HG03103 (cell line): ENCODE results near the gene CERKL.
"Not testable (repeated sequence)": the region's sequence is repeated elsewhere in the genome, so short reads cannot be mapped to it uniquely, and the experiment has no call there.

Experiments used
- ATAC-seq: cut with Tn5 transposase; IDR thresholded peaks from one replicate; pipeline ENCODE4 v1.9.1; 2021; ENCODE audit warnings: low read depth; ENCODE audit not compliant: unreplicated experiment

Gene CERKL, protein sequence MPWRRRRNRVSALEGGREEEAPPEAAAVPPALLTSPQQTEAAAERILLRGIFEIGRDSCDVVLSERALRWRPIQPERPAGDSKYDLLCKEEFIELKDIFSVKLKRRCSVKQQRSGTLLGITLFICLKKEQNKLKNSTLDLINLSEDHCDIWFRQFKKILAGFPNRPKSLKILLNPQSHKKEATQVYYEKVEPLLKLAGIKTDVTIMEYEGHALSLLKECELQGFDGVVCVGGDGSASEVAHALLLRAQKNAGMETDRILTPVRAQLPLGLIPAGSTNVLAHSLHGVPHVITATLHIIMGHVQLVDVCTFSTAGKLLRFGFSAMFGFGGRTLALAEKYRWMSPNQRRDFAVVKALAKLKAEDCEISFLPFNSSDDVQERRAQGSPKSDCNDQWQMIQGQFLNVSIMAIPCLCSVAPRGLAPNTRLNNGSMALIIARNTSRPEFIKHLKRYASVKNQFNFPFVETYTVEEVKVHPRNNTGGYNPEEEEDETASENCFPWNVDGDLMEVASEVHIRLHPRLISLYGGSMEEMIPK

DNA sequence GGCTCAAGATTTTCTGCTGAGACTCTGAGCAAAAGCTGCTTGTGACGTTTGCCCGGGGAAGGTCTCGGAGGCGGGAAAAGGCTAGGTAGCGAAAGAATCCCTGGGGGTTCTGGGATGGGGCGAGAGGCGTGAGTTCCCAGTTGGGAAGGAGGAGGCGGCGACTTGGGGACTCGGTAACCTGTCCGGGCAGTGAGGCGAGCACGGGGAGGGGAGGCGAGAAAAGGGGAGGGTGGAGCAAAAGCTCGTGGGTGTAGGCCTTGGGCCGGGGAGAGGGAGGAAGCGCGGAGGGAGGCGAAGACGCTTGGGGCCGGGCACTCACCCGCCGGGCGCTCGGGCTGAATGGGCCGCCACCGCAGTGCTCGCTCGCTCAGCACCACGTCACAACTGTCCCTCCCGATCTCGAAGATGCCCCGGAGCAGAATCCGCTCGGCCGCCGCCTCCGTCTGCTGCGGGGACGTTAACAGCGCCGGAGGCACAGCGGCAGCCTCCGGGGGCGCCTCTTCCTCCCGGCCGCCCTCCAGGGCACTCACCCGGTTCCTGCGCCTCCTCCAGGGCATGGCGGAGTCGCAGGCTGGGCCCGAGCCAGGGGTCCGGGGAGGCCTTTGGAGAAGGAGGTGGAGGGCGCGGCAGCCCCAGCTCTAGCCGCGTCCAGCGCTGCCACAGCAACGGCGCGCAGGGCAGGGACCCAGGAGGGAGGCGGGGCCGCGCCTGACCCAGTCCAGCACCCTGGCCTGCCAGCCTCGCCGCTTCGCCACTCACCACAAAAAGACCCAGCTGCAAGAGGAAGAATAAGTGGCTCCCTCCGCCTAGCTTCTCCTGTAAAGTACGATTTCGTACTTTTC, at the start of gene CERKL:
Gene CERKL (minus strand): TSS at position 656 of the 842 bp plus-strand sequence. CDS start 99 bp downstream, at position 557.
- peak; percentile 78 for ATAC-seq

DNA sequence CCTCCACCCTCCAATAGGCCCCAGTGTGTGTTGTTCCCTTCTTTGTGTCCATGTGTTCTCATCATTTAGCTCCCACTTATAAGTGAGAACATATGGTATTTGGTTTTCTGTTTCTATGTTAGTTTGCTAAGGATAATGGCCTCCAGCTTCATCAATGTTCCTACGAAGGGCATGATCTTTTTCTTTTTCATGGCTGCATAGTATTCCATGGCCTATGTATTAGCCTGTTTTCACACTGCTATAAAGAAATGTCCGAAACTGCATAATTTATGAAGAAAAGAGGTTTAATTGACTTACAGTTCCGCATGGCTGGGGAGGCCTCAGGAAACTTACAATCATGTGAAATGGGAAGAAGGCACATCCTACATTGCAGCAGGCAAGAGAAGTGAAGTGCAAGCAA, 45.6 kb upstream of the CERKL start:
- not testable (repeated sequence) for ATAC-seq

DNA sequence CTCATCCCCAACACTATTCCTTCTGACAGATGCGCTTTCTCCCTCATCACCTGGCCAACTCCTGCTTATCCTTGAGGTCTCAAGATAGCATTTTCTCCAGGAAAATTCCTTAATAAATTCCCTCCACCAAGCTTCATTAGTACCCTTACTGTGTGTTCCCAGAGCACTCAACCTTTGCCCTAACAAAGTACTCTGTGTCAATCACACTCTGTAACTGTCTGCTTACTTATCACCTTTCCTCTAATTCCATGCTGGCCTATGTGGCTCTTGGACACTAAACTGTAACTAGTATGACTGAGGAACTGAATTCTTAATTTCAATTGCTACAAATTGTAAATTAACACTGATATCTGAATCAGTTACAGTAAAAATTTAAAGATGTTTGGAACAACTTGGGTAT, 41.3 kb upstream of the CERKL start:
- no peak for ATAC-seq

DNA sequence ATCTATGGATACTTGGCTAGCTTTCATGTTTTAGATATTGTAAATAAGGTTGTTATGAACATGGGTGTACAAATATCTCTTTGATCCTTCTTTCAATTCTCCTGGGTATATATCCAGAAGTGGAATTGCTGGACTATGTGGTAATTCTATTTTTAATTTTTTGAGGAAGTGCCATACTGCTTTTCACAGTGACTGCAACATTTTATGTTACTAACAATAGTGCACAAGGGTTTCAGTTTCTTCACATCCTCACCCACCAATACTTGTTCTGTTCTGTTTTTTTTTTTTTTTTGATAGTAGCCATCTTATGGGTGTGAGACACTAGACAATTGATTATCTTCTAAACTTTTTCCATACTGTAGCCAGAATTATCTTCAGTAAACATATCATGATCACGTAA, 40.7 kb upstream of the CERKL start:
- no peak for ATAC-seq

DNA sequence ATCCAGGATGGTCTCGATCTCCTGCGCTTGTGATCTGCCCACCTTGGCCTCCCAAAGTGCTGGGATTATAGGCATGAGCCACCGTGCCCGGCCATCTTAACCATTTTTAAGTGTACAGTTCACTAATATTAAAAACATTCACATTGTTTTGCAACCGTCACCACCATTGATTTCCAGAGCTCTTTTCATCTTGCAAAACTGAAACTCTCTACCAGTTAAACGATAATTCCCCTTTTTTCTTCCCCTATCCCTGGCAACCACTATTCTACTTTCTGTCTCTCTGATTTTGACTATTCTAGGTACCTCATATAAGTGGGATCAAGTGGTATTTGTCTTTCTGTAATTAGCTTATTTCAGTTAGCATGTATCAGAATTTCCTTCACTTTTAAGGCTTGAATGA, 40.2 kb upstream of the CERKL start:
- ATAC-seq = no peak

DNA sequence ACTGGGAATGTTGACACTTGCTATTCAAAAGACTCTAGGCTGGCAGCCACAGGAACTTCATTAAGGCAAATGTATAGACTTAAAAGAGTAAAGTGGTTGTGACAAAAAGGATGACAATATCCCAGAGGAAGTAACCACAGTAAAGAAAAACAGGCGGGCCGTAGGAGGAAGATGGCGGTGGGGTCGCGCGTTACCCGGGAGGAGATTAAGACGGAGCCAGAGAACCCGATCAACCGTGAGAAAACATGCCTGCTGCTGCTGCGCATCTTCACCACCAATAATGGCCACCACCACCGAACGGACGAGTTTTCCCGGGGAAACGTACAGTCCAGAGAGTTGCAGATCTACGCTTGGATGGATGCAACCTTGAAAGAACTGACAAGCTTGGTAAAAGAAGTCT, 37.4 kb upstream of the CERKL start:
- ATAC-seq = no peak

DNA sequence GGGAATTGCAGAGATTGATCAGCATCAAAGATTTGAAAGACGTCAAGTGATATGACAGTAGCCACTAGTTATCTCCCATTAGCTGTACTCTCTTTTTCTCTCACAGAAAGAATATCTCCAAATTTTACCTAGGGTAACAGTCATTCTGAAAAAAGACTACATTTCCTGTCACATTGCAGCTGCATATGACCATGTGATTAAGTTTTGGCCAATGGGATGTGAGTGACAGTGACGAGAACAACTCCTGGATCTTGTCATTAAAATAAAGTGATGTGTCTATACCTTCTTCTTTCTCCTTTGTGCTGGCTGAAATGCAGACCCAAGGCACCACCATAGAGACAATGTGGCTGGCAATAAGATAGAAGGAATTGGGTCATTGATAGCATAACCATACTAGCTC, 34.0 kb upstream of the CERKL start:
- ATAC-seq = no peak

DNA sequence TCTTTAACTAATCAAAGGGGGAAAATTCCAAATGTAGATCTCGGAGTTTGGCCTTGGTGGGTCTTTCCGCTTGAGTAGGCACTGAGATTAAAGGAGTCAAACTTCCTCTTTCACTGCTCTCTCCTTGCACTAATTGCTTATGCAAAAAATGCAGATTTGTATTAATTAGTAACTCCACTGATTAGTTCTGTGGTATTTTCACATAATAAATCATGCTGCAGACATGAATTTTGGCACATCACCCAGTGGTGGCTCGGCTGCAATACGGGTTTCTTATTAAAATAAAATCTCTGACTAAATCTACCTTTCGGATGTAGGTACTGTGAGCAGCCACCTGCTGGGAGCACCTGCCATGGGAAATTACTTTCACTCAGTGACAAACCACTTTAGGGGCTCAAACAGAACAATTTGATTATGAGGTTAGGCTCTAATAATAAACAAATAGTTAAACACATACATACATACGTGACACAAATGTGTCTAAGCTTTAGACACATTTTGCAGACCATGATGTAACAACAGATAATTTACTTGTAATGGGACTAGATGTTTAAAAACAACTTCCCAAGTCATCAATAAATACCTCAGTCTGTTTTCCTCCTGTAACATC, 29.8 kb upstream of the CERKL start:
- no peak for ATAC-seq

DNA sequence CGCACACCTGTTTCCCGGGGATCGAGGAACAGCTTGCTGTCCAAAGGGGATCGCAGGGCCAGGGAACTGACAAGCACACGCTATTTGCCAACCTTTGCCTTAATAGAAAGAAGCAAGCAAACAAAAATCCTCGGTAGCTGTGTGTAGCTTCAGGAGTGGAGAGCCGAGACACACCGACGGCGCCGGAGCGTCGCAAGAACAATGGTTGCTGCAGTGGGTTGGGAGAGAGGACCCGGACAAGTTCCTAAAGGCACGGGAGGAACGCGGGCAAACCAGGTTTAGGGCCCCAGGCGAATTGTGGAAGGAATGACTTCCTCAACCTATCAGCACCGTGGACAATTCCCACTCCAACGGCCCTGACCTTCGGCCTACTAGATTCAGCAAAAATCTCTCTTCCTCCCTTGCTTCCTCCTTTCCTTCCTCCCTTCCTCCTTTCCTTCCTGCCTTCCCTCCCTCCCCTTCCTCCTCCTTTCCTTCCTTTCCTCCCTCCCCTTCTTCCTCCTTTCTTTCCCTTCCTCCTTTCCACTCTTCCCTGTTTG, 28.3 kb upstream of the CERKL start:
- no peak for ATAC-seq

DNA sequence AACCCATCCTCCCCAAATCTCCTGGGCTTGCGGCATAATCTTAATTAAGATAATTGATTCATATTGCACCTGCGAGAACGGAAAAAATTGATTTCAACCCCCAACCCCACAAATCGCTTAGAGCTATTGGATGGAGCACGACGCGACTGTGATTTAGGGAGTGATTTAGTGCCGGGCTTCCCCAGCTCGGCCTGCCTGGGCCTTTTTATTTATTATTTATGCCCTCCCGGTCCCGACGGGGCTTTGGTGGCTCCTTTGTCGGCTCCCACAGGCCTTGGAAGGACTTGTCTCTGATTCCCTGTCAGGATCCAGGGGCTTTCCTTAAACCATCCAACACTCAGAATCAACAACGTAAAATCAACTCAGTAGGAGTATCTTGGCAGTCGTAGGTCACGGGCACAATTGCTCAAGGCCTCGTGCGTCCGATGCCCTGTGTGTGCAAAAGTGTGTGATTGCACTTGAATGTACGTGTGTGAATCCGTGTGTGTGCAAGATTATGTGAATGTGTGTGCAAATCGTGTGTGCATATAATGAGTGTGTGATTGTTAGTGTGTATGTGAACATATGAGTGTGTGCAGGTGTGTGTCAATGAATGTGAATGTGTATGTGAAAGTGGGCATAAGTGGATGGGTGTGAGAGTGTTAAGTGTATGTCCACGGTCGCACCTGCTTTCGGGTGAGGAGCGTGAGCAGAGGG, 27.7 kb upstream of the CERKL start:
- ATAC-seq = no peak

DNA sequence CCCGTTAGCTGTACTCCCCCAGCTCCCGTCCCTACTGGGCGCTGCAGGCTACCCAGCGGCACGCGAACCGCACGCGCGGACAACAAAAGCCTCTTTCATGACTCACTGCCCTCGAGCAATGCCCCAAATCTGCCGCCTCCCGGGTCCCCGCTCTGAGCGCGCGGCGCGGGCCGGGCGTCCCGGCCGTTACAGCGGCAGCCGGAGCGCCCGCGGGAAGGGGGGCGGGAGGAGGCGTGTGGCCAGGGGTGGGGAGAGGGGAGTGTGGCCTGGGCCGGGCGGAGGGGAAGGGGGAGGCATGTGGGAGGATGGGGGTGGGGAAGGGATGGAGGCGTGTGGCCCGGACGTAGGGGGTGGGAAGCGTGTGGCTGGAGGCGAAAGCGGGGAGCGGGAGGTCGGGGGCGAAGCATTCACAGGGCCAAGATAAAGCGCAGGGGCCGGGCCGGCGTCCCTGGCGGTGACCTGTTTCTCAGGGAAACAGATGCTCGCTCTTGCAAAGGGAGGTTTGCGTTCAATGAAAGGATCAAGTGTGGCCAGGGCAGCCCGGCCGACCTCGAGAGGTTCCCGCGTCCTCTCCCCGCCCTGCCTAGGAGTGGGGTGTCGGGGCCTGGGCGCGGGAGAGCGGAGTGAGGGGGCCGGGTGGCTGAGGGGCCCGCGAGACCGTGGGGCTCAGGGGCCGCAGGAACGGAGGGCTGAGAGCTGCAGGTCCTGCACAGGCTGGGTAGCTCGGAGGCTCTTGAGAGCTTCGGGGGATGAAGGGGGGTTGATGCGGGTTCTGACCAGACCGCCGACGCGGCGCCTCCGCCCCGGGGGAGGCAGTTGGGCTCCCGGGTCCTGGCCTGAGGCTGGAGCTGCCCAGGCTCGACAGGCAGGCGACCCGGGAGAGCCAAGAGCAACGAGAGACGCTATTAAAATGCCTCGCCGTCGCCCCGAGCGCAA, 26.9 kb upstream of the CERKL start:
- no peak for ATAC-seq

DNA sequence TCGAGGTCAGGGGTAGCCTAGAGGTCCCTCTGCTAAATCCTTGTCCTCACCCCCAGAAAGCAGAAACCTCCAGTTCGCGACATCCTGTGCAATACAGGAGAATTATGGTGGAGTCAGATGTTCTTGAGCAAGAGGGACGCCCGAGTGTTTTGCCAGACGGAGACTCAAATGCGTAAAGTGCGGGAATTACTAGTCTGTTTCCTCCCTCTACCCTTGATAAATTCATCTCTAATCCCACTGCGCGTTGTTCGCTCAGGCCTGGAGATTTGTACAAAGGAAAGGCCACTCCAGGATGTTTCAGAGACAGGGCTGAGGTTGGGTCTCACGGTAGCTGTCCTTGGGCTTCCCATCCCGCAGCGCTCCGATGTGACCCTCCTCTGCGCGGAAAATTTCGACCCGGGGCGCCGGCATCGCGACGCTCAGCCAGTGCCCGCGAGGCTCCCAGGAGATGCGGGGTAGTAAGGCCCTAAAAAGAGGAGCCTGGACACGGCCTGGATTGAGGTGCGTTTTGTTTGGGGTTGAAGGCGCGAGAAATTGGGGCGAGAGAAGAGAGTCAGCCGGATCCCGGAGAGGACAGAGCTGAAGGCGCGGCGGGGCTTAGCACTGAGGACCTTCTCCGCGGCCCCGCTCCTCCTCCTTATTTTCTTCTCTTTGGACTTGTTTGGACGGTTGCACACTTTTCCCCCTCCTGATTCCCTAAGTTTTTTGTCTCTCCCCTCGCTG, 26.1 kb upstream of the CERKL start:
- no peak for ATAC-seq

DNA sequence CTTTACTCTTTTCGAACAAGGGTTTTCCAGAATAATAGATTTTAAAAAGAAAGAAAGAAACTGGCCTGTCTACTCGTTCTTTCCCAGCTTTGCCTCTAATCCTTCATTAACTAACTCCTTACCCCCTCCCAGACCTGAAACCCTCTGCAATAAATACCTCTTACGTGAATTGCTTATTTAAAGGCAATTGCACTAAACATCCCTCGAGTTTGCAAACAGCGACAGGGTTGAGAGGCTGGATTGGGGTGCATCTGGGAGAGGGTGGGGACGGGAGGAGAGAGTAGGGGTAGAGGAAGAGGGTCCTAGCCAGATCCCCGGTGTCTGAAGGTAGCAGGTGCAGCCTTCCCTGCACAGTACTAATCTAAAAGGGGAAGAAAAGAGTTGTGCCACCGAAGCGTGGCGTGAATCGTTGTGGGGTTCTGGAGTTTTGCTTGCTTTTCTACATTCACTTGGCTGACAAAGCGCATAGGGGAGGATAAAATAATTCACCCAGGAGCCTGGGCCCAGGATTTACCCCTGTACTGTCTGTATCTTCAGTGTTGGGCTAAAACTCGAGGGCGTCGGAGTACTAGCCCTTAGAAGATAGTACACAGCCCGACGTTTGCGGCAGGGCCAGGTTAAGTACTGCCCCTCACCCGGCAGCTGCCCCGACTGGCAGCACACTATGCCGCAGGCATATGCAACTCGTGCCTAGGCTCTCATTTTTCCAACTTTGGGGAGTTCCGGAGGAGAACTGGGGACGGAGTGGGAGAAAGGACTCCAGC, 25.3 kb upstream of the CERKL start:
- ATAC-seq = no peak

DNA sequence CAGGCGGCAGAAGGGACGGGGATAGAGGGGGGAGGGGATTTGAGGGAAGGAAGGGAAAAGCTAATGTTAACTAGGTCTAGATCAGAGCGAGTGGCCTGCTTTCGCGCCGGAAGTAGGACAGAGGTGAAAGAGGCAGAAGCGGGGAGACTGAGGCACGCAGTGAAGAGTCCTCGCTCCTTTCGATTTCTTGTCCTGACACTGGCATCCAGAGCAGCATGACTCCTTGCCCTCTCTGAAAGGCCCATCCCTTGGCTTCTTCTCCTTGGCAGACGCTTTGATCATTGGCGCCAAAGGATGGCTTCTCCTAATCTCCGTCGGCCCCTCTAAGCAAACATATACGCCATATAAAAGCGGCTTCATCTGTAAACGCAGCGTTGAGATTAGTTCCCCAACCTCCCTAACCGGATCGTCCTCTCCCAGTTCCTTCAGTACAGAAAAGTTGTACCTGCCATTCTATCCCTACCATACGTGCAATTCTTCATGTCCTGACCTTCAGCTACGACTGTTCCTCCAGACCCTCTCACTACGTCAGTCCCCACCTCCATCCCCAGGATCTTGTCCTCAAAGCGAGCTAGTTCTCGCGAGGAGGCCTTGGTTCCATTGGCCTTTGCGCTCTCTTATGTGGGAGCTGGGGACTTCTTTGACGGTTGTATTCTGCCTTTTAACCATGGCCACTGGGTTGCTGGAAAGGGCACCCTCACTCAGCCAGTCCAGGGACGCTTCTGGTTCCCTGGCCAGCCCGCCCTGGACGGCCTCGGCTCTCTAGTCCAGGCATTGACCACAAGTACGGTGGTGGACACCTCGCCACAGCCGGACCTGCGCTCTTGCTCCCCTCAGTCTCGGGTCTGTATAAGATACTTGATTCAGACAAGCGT, 24.3 kb upstream of the CERKL start:
- ATAC-seq = no peak

DNA sequence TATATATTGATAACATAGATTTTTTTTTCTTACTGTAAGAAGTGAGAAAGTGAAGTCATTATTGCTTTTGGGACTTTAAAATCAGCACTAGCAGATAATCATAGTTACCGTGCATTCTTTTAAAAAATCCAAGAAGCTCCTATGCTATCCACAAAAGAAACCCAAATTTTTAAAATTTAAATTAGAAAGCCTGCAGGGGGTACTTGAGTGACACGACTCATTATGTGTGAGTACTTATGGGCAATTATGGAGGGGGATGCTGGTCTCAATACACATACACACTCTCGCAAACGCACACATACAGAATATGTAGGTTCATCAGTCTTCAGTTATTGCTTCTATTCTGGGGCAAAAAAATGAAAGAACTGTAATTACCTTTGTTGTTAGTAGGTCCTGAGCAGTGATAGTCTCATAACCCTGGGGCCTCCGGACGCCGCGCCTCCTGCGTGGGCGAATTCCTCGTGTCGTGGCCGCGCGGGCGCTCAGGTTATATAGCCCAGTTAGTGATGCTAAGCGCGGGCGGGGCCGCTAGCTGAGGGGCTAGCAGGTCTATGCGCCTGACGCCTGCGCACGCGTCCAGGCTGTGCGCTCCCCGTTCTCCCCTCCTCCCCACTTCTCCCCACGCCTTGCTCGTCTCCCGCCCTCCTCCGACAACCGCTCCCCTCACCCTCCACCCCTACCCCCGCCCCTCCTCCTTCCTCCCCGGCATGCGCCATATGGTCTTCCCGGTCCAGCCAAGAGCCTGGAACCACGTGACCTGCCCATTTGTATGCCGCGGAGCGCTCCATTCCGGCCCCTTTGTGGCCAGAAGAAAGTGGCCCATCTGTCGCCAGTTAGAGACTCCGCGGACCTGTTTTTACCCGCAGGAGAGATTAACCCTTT, 23.4 kb upstream of the CERKL start, which contains the start of gene NEUROD1:
Gene NEUROD1 (minus strand): TSS at position 463 of the 882 bp plus-strand sequence. CDS start 1,657 bp downstream, outside the sequence.
- ATAC-seq = no peak

DNA sequence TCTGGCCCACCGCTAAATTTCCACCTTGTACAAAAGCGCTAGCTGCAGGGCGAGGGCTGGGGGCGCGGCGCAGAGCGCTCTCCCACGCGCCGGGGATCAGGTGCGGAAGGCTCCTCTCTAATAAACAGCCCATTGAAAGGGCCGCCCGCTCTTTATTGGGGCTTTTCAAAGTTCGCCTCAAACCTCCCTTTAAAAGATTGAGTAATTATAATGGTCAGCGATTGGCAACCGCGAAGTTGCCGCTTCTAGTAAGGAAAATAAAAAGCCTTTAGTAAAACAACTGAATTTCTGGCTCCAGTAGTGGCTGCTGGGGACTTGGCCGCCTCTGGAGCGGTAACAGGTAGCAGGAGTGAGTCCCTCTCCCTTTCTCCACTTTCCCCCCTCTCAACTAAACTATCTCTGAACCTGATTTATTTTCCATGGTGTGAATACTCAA, 22.7 kb upstream of the CERKL start:
- no peak for ATAC-seq
